ENCODE results near the gene C6orf120.

DNA sequence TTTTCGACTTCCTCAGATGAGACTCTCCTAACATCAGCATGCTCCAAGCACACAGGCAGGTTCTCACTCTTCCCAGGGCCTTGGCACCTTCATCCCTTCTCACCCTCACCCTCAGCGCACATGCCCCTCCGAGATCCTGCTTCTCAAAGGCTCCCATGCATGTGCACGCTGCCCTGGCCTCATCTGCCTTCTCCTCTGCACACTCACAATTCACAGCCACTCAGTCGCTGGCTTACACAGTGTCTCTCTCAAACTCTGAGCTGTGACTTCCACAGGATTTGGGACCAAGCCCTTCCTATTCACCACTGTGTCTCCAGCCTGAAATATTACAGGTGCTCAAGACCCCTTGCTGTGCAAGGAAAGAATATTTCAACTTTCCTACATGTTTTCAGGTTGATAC lies 30.4 kb upstream of the C6orf120 start:
- TF ChIP-seq, protein P1, sequence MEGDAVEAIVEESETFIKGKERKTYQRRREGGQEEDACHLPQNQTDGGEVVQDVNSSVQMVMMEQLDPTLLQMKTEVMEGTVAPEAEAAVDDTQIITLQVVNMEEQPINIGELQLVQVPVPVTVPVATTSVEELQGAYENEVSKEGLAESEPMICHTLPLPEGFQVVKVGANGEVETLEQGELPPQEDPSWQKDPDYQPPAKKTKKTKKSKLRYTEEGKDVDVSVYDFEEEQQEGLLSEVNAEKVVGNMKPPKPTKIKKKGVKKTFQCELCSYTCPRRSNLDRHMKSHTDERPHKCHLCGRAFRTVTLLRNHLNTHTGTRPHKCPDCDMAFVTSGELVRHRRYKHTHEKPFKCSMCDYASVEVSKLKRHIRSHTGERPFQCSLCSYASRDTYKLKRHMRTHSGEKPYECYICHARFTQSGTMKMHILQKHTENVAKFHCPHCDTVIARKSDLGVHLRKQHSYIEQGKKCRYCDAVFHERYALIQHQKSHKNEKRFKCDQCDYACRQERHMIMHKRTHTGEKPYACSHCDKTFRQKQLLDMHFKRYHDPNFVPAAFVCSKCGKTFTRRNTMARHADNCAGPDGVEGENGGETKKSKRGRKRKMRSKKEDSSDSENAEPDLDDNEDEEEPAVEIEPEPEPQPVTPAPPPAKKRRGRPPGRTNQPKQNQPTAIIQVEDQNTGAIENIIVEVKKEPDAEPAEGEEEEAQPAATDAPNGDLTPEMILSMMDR (conservative IDR thresholded peaks at IDR 0.05): no peak
- no peak for TF ChIP-seq ZFX (IDR thresholded peaks at IDR 0.05)

Measured in C4-2B (cell line).